Measurements from ENCODE around the gene ARHGAP12.
"Not testable (repeated sequence)": the region's sequence is repeated elsewhere in the genome, so short reads cannot be mapped to it uniquely, and the experiment has no call there.

The ARHGAP12 gene

GRCh38 chr10:31923389-31923788 is 5.2 kb downstream of the ARHGAP12 start:
- DNase-seq, result no peak

GRCh38 chr10:31921031-31921430 is 7.6 kb downstream of the ARHGAP12 start:
- DNase-seq, result no peak

GRCh38 chr10:31920538-31920937 is 8.1 kb downstream of the ARHGAP12 start:
- DNase-seq, result no peak

- no peak for DNase-seq
Measured at GRCh38 chr10:31918671-31919409, 9.8 kb downstream of the ARHGAP12 start.

- no peak for DNase-seq
Measured at GRCh38 chr10:31914370-31914769, 14.3 kb downstream of the ARHGAP12 start.

GRCh38 chr10:31912898-31913850 is 15.5 kb downstream of the ARHGAP12 start:
- DNase-seq, result no peak

- no peak for DNase-seq
Measured at GRCh38 chr10:31912289-31912688, 16.3 kb downstream of the ARHGAP12 start.

- DNase-seq, result no peak
Measured at GRCh38 chr10:31910016-31910415, 18.6 kb downstream of the ARHGAP12 start.

- no peak for DNase-seq
Measured at GRCh38 chr10:31908157-31908556, 20.5 kb downstream of the ARHGAP12 start.

- no peak for DNase-seq
Measured at GRCh38 chr10:31906039-31906438, 22.6 kb downstream of the ARHGAP12 start.

GRCh38 chr10:31905586-31905985 is 23.0 kb downstream of the ARHGAP12 start:
- DNase-seq, result no peak

- DNase-seq, result no peak
Measured at GRCh38 chr10:31902625-31903024, 26.0 kb downstream of the ARHGAP12 start.

- DNase-seq, result no peak
Measured at GRCh38 chr10:31897506-31897905, 31.1 kb downstream of the ARHGAP12 start.

- no peak for DNase-seq
Measured at GRCh38 chr10:31896968-31897384, 31.7 kb downstream of the ARHGAP12 start.

- DNase-seq, result not testable (repeated sequence)
Measured at GRCh38 chr10:31895722-31896121, 32.9 kb downstream of the ARHGAP12 start.

- DNase-seq, result no peak
Measured at GRCh38 chr10:31888442-31888841, 40.2 kb downstream of the ARHGAP12 start.

- no peak for DNase-seq
Measured at GRCh38 chr10:31887850-31888249, 40.8 kb downstream of the ARHGAP12 start.

GRCh38 chr10:31886885-31887284 is 41.7 kb downstream of the ARHGAP12 start:
- DNase-seq, result no peak

GRCh38 chr10:31885971-31886370 is 42.7 kb downstream of the ARHGAP12 start:
- no peak for DNase-seq

GRCh38 chr10:31884386-31884785 is 44.2 kb downstream of the ARHGAP12 start:
- no peak for DNase-seq

GRCh38 chr10:31883397-31883796 is 45.2 kb downstream of the ARHGAP12 start:
- DNase-seq, result no peak

- no peak for DNase-seq
Measured at GRCh38 chr10:31878486-31878885, 50.1 kb downstream of the ARHGAP12 start.

GRCh38 chr10:31876652-31877352 is 51.8 kb downstream of the ARHGAP12 start:
- DNase-seq, result no peak

All from SIG-M5 (cell line).